Brain microvascular endothelial cell (primary cell): ENCODE measurements around the gene SIPA1L3.

Experiments used
- DNase-seq: peaks from one replicate; pipeline ENCODE4 v3.0.0-alpha.2; 2020
- H3K27ac ChIP-seq: fragments of 250-450 bp; sonication (Bioruptor Pico); 2 replicates; pipeline ENCODE4 v1.5.1; 2020; ENCODE audit warnings: mild to moderate bottlenecking, moderate library complexity
- H3K27me3 ChIP-seq: fragments of 250-450 bp; sonication (Bioruptor Pico); replicated peaks from 2 replicates; pipeline ENCODE4 v1.5.1; 2020; ENCODE audit warnings: mild to moderate bottlenecking
- H3K36me3 ChIP-seq: fragments of 250-450 bp; sonication (Bioruptor Pico); replicated peaks from 2 replicates; pipeline ENCODE4 v1.5.1; 2020; ENCODE audit warnings: mild to moderate bottlenecking
- H3K4me3 ChIP-seq: 2 replicates; pipeline ENCODE4 v1.5.1; 2011; ENCODE audit warnings: low read depth, mild to moderate bottlenecking, control low read depth, low read length, moderate library complexity
- in situ Hi-C: cut with HindIII; loops from 2 replicates; pipeline ENCODE4 v1.10.0; 2017; ENCODE audit warnings: low sequenced_read_pairs, low pct_ligation_motif_present
- TF ChIP-seq, protein P1 (sequence below): IDR thresholded peaks from 2 replicates; pipeline ENCODE4 v1.5.1; 2011; ENCODE audit warnings: low read depth, mild to moderate bottlenecking, moderate library complexity, low read length, control low read depth, inconsistent platforms; ENCODE audit errors: missing control alignments

Gene SIPA1L3

DNA sequence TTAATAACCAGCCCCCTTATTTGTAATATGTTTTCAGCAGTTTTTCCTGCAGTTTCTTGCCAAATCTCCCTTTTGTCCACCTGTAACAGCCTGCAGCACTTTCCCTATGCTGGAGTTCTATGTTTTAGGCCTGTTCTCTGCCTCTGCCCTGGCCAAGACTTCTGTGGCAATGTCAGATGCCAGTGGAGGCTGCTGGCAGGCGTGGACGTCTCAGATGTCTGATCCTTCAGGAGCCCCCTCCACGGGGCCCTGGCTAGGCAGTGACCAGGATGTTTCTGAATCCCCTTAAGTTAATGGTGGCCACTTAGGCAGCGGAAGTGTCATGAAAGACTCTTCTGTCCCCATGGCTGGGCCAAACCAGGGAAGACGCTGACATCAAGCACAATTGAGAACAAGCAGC is 40.8 kb downstream of the SIPA1L3 start:
- TF ChIP-seq, protein P1, sequence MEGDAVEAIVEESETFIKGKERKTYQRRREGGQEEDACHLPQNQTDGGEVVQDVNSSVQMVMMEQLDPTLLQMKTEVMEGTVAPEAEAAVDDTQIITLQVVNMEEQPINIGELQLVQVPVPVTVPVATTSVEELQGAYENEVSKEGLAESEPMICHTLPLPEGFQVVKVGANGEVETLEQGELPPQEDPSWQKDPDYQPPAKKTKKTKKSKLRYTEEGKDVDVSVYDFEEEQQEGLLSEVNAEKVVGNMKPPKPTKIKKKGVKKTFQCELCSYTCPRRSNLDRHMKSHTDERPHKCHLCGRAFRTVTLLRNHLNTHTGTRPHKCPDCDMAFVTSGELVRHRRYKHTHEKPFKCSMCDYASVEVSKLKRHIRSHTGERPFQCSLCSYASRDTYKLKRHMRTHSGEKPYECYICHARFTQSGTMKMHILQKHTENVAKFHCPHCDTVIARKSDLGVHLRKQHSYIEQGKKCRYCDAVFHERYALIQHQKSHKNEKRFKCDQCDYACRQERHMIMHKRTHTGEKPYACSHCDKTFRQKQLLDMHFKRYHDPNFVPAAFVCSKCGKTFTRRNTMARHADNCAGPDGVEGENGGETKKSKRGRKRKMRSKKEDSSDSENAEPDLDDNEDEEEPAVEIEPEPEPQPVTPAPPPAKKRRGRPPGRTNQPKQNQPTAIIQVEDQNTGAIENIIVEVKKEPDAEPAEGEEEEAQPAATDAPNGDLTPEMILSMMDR: no peak
- in situ Hi-C loops: no loop called here
- no peak for DNase-seq
- Histone ChIP-seq H3K27me3 (no peaks in the 10 kb centered on the region), H3K36me3 (peaks cover 5% of the 10 kb centered on the region), H3K4me3 (no peak overlapping the region), H3K27ac (no peak overlapping the region)

DNA sequence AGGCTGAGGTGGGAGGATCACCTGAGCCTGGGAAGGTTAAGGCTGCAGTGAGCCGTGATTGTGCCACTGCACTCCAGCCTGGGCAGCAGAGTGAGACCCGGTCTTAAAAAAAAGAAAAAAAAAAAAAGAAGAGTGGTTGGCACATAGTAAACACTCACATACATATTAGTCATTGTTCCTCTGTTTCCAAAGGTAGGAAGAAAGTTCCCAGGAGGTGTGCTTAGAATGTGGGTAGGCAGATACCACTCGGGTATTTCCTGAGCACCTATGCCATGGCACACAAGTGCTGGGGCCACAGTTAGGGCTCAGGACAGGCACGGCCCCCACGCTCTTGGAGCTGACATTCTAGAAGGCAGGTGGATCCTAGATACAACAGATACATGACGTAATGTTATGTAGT is 41.4 kb downstream of the SIPA1L3 start:
- Histone ChIP-seq H3K36me3 (peaks cover 2% of the 10 kb centered on the region), H3K27ac (no peak overlapping the region), H3K4me3 (no peak overlapping the region), H3K27me3 (no peaks in the 10 kb centered on the region)
- TF ChIP-seq, protein P1: no peak
- in situ Hi-C loops: no loop called here
- DNase-seq: no peak

DNA sequence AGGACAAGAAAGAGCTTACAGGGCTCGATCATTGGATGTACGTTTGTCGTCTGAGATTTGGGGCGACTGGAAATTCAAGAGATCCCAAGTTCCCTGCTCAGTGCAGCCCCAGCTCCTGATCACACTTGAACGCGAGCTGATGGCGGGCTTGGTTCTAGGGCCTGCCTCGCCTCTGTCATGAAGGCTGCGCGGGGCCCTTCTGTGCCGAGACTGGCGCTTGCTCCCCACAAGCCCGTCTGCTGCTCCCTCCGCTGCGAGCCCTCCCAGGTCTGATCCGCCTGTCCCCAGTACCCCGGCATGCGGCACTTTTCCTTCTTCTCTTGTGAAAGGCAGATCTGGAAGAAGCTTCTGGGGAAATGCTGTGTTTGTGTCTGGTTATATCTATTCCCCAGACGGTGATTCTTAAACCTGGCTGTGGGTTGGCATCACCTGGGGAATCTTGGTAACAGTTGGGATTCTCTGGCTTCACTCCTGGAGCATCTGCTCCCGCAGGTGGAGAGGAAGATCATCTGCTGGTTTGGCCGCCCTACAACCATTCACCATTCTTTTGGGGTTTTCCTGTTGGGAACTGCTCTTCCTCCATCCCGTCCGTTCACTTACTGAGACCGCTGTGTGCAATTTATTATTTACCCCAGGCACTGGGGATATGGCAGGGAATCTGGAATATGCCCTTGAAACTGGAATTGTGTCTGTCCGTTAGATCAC is 43.6 kb downstream of the SIPA1L3 start:
- TF ChIP-seq, protein P1: no peak
- in situ Hi-C loops: no loop called here
- Histone ChIP-seq H3K27me3 (no peaks in the 10 kb centered on the region), H3K27ac (no peak overlapping the region), H3K36me3 (no peaks in the 10 kb centered on the region), H3K4me3 (no peak overlapping the region)
- no peak for DNase-seq

DNA sequence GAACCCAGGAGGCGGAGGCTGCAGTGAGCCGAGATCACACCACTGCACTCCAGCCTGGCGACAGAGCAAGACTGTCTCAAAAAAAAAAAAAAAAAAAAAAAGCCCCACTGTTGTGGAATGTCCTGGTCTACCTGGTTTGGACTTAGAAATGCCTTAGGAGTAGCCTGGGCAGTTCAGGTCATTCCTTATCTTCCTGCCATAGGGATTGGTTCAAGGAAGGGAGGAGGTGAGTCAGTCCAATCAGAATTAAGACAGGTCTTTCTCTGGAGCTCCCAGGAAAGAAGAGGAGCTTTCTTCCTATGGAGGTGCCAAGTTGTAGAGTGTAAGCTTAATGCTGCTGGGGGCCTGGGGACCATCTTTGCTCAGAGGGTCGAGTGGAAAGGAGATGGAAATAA is 44.8 kb downstream of the SIPA1L3 start:
- H3K36me3 ChIP-seq: no peaks in the 10 kb centered on the region
- TF ChIP-seq, protein P1: no peak
- H3K27me3 ChIP-seq: no peaks in the 10 kb centered on the region
- no peak for DNase-seq
- no peak overlapping the region for H3K4me3 ChIP-seq
- in situ Hi-C loops: no loop called here
- no peak overlapping the region for H3K27ac ChIP-seq

DNA sequence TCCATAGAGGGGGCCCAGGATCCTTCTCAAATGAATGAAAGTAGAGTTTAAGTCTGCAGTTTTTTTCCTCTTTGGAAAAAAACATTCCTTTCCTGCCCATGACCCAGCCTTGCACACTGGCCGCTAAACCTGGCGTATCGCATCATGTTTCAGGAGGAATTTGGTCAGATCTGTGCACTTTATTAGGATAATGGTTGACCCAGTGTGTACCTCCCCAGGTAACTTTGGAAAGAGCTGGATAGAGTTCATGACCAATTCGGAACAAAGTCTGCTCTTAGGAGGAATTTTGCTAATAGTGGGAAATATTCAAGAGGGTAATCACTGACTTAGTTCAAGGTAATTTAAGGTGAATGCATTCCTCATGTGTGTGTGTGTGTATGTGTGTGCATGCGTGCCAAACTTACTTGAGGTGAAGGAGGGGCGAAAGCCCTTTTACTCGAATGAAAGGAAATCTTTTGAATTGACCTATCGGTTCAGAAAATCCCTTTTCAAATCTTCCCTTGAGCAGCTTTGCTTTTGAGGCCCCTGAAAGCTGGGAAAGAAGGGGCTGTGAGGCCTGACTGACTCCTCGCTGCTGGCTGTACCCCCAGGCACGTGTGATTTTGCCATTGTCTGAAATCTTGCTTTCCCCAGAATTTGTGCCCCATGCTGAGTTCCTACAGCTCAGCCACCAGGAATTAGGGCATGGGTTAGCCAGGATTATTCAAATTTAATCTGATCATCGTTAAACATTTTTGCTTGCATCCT is 46.3 kb downstream of the SIPA1L3 start:
- Histone ChIP-seq H3K27me3 (no peaks in the 10 kb centered on the region), H3K27ac (no peak overlapping the region), H3K4me3 (no peak overlapping the region), H3K36me3 (no peaks in the 10 kb centered on the region)
- in situ Hi-C loops: no loop called here
- TF ChIP-seq, protein P1: no peak
- peak; percentile 25 for DNase-seq
